OCI-LY1 (cell line): ENCODE data around the gene FAM107B.

Experiments
- H2AFZ ChIP-seq: fragments of 200-600 bp; sonication (generic), shearing (Covaris generic); 2 replicates; pipeline ENCODE4 v1.6.0; 2014; ENCODE audit warnings: antibody characterized with exemption, mild to moderate bottlenecking, low read length
- H3F3A ChIP-seq: fragments of 200-600 bp; sonication (generic), shearing (Covaris generic); 2 replicates; pipeline ENCODE4 v1.6.0; 2014; ENCODE audit warnings: mild to moderate bottlenecking, antibody characterized with exemption, low read length, moderate library complexity; ENCODE audit not compliant: insufficient read depth
- H3K27ac ChIP-seq: fragments of 200-600 bp; sonication (generic); 2 replicates; pipeline ENCODE4 v1.5.1; 2014; ENCODE audit warnings: low read length, mixed run types, mild to moderate bottlenecking, low read depth; ENCODE audit not compliant: poor library complexity, severe bottlenecking
- H3K27me3 ChIP-seq: fragments of 200-600 bp; sonication (generic); 2 replicates; pipeline ENCODE4 v1.6.0; 2014; ENCODE audit warnings: antibody characterized with exemption, mild to moderate bottlenecking, low read length, moderate library complexity; ENCODE audit not compliant: insufficient read depth
- H3K36me3 ChIP-seq: fragments of 200-600 bp; sonication (generic); 2 replicates; pipeline ENCODE4 v1.6.1; 2014; ENCODE audit warnings: mild to moderate bottlenecking, antibody characterized with exemption, low read length, moderate library complexity, mixed read lengths; ENCODE audit not compliant: insufficient read depth
- H3K4me1 ChIP-seq: fragments of 200-600 bp; sonication (generic); 2 replicates; pipeline ENCODE4 v1.5.1; 2014; ENCODE audit warnings: mild to moderate bottlenecking, low read length, moderate library complexity; ENCODE audit not compliant: insufficient read depth, severe bottlenecking
- H3K4me2 ChIP-seq: fragments of 200-600 bp; sonication (generic), shearing (Covaris generic); 2 replicates; pipeline ENCODE4 v1.6.1; 2014; ENCODE audit warnings: low read length
- H3K4me3 ChIP-seq: fragments of 200-600 bp; sonication (generic); 2 replicates; pipeline ENCODE4 v1.5.1; 2014; ENCODE audit warnings: low read length, low read depth, mild to moderate bottlenecking, mixed read lengths; ENCODE audit not compliant: poor library complexity, severe bottlenecking
- H3K79me2 ChIP-seq: fragments of 200-600 bp; shearing (Covaris generic); 2 replicates; pipeline ENCODE4 v1.6.1; 2016; ENCODE audit warnings: mixed run types, low read length, mixed read lengths; ENCODE audit not compliant: insufficient read depth
- H3K9ac ChIP-seq: fragments of 200-600 bp; sonication (generic), shearing (Covaris generic); 2 replicates; pipeline ENCODE4 v1.6.1; 2014; ENCODE audit warnings: mild to moderate bottlenecking, low read length, mixed read lengths
- H3K9me2 ChIP-seq: fragments of 200-600 bp; sonication (generic), shearing (Covaris generic); 2 replicates; pipeline ENCODE4 v1.6.1; 2014; ENCODE audit warnings: low read depth, mild to moderate bottlenecking, low read length, mixed read lengths
- H3K9me3 ChIP-seq: fragments of 200-600 bp; shearing (Covaris generic); 2 replicates; pipeline ENCODE4 v1.6.1; 2014; ENCODE audit warnings: low read length, mixed read lengths
- H4K20me1 ChIP-seq: fragments of 200-600 bp; sonication (generic), shearing (Covaris generic); 2 replicates; pipeline ENCODE4 v1.6.0; 2016; ENCODE audit warnings: mild to moderate bottlenecking, low read length; ENCODE audit not compliant: insufficient read depth
- EZH2 ChIP-seq: fragments of 200-600 bp; sonication (generic), shearing (Covaris generic); IDR thresholded peaks from 2 replicates; pipeline ENCODE4 v1.8.0; 2017; ENCODE audit warnings: borderline replicate concordance, mixed run types, mild to moderate bottlenecking, antibody characterized with exemption, low read length, moderate library complexity, mixed read lengths
- TF ChIP-seq, protein P1 (sequence below): fragments of 200-600 bp; sonication (generic), shearing (Covaris generic); IDR thresholded peaks from 2 replicates; pipeline ENCODE4 v1.5.1; 2017; ENCODE audit warnings: mild to moderate bottlenecking, antibody characterized with exemption, low read length, moderate library complexity, mixed read lengths

Gene FAM107B

GRCh38 chr10:14489522-14490177, 285.0 kb downstream of the FAM107B start:
- no peak overlapping the region for H3K27ac ChIP-seq
- no peaks in the 10 kb centered on the region for H3K79me2 ChIP-seq
- no peaks in the 10 kb centered on the region for H4K20me1 ChIP-seq
- no peak overlapping the region for H2AFZ ChIP-seq
- TF ChIP-seq, protein P1, sequence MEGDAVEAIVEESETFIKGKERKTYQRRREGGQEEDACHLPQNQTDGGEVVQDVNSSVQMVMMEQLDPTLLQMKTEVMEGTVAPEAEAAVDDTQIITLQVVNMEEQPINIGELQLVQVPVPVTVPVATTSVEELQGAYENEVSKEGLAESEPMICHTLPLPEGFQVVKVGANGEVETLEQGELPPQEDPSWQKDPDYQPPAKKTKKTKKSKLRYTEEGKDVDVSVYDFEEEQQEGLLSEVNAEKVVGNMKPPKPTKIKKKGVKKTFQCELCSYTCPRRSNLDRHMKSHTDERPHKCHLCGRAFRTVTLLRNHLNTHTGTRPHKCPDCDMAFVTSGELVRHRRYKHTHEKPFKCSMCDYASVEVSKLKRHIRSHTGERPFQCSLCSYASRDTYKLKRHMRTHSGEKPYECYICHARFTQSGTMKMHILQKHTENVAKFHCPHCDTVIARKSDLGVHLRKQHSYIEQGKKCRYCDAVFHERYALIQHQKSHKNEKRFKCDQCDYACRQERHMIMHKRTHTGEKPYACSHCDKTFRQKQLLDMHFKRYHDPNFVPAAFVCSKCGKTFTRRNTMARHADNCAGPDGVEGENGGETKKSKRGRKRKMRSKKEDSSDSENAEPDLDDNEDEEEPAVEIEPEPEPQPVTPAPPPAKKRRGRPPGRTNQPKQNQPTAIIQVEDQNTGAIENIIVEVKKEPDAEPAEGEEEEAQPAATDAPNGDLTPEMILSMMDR: no peak
- no peaks in the 10 kb centered on the region for H3K36me3 ChIP-seq
- H3K4me2 ChIP-seq: no peak overlapping the region
- no peak overlapping the region for H3K9ac ChIP-seq
- no peak overlapping the region for H3K4me3 ChIP-seq
- no peaks in the 10 kb centered on the region; the same call in 1 of the 2 replicates for H3K27me3 ChIP-seq
- H3K9me2 ChIP-seq: no peaks in the 10 kb centered on the region
- H3K4me1 ChIP-seq: no peaks in the 10 kb centered on the region
- H3K9me3 ChIP-seq: no peaks in the 10 kb centered on the region
- no peaks in the 10 kb centered on the region for H3F3A ChIP-seq

- Histone ChIP-seq H3F3A (no peaks in the 10 kb centered on the region), H3K4me2 (no peak overlapping the region)
Observed at GRCh38 chr10:14487488-14487883, 287.2 kb downstream of the FAM107B start.

GRCh38 chr10:14486777-14487487, 287.8 kb downstream of the FAM107B start:
- Histone ChIP-seq H3K9ac (no peak overlapping the region), H2AFZ (no peak overlapping the region), H3K36me3 (no peaks in the 10 kb centered on the region), H3K4me1 (no peaks in the 10 kb centered on the region), H3K4me2 (no peak overlapping the region), H3K79me2 (no peaks in the 10 kb centered on the region), H3K27me3 (no peaks in the 10 kb centered on the region; the same call in 1 of the 2 replicates), H3K4me3 (no peak overlapping the region), H3F3A (no peaks in the 10 kb centered on the region), H4K20me1 (no peaks in the 10 kb centered on the region), H3K9me3 (no peaks in the 10 kb centered on the region), H3K27ac (no peak overlapping the region), H3K9me2 (no peaks in the 10 kb centered on the region)
- TF ChIP-seq, protein P1: no peak
- TF ChIP-seq EZH2: no peak

More at GRCh38 chr10:14487488-14487883, 287.2 kb downstream of the FAM107B start:
- Histone ChIP-seq H3K79me2 (no peaks in the 10 kb centered on the region), H3K4me1 (no peaks in the 10 kb centered on the region), H3K36me3 (no peaks in the 10 kb centered on the region), H3K9me2 (no peaks in the 10 kb centered on the region), H3K4me3 (no peak overlapping the region), H3K9me3 (no peaks in the 10 kb centered on the region), H2AFZ (no peak overlapping the region), H3K27me3 (no peaks in the 10 kb centered on the region; the same call in 1 of the 2 replicates), H3K9ac (no peak overlapping the region), H3K27ac (no peak overlapping the region), H4K20me1 (no peaks in the 10 kb centered on the region)
- TF ChIP-seq EZH2: no peak
- TF ChIP-seq, protein P1: no peak
